AG10803 (cell line): ENCODE data around the gene RWDD4.
A peak's percentile ranks its signal among the peaks of the same experiment; 100 is the strongest.

ENCODE experiments used
- DNase-seq: peaks from one replicate; pipeline ENCODE4 v3.0.0; 2010; ENCODE audit warnings: low read depth
- H3K4me3 ChIP-seq: 2 replicates; pipeline ENCODE4 v1.5.1; 2011; ENCODE audit warnings: mild to moderate bottlenecking, low read length, control low read depth
- TF ChIP-seq, protein P1 (sequence below): conservative IDR thresholded peaks from 2 replicates; pipeline ENCODE4 v1.5.1; 2011; ENCODE audit warnings: mild to moderate bottlenecking, low read length, control low read depth, inconsistent platforms

RWDD4 gene

DNA sequence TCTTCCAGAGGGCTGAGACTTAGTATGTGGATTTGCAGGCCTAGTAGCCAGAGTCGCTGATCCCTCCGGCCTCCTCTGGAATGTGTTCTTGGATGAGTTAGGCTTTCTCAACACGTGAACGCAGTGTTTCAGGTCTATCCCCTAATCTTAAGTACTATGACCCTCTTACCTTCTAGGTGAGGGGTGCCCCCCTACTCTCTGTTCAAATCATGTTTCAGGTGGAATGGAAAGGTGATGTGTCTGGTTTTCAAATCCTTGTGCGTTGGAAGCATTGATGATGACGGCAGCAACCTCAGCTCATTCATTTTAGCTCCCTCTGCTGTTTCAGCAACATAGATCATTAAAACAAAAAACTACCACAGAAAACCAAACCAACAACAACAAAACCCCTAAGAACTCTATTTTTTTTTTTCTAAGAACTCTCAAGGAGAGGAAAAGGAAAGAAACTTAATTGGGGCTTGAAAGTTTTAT, 56.4 kb downstream of the RWDD4 start:
- DNase-seq = peak; percentile 23
- TF ChIP-seq, protein P1, sequence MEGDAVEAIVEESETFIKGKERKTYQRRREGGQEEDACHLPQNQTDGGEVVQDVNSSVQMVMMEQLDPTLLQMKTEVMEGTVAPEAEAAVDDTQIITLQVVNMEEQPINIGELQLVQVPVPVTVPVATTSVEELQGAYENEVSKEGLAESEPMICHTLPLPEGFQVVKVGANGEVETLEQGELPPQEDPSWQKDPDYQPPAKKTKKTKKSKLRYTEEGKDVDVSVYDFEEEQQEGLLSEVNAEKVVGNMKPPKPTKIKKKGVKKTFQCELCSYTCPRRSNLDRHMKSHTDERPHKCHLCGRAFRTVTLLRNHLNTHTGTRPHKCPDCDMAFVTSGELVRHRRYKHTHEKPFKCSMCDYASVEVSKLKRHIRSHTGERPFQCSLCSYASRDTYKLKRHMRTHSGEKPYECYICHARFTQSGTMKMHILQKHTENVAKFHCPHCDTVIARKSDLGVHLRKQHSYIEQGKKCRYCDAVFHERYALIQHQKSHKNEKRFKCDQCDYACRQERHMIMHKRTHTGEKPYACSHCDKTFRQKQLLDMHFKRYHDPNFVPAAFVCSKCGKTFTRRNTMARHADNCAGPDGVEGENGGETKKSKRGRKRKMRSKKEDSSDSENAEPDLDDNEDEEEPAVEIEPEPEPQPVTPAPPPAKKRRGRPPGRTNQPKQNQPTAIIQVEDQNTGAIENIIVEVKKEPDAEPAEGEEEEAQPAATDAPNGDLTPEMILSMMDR = peak; percentile 55

DNA sequence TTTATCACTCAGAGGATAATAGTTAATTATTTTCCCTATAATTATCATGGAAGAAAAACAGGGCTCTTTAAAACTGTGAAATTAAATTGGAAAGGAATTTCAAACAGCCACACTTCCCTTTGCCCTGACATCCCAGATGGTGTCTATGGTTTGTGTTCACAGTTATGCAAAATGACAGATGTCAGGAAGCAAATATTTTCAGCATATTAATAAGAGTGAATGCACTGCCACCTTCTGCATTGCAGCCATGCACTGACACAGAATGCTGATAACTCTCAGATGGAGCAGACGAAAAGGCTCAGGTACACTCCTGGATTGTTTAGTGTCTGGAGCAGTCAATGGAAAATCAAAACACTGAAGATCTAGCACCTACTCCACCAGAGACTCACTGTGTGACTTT, 57.6 kb downstream of the RWDD4 start:
- TF ChIP-seq, protein P1 = no peak
- no peak overlapping the region for H3K4me3 ChIP-seq
- DNase-seq = no peak

More for the DNA sequence above, 56.4 kb downstream of the RWDD4 start:
- H3K4me3 ChIP-seq = no peak overlapping the region

DNA sequence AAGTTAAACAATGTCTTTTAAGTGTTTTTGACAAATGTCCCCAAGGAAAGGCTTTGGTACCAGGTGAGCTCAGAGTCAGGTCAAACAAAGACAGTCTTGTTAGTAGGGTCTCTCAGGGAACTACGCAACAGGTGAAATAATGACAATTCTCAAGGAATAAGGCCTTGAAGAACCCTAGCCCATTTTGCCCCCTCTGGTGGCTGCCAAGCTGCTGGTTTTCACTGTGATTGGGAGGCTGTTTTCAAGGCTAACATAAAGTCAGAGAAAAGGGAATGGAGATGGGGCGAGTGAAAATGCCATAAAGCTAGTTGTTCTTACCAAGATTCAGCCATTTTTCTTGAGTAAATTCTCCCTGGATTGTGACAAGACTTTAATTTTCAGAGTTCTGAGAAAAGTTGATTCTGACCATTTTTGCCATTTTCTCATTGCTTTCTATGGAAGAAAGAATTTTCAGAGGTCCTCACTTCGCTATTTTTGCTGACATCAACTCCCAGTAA, 58.7 kb downstream of the RWDD4 start:
- DNase-seq = no peak
- TF ChIP-seq, protein P1 = peak; percentile 49

DNA sequence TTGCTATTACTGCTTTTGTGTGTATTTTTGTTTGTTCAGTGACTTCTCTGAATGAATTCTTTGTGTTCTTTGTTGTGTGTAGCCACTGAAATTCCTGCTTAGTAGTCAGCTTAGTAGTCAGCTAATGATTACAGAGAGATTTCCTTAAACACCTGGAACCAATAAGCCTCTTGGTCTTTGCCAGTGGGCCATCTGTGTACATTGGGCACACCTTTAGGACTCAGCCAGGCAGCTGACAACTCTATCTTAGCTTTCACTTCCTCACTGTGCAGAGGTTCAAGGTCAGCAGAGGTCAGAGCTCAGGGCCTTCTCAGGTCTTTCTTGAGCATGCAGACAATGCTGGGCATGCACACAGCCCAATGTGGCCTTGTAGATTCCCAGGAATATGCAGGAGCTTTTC, 59.3 kb downstream of the RWDD4 start:
- TF ChIP-seq, protein P1 = no peak
- H3K4me3 ChIP-seq = no peak overlapping the region
- no peak for DNase-seq

More for the DNA sequence above, 58.7 kb downstream of the RWDD4 start:
- no peak overlapping the region for H3K4me3 ChIP-seq

DNA sequence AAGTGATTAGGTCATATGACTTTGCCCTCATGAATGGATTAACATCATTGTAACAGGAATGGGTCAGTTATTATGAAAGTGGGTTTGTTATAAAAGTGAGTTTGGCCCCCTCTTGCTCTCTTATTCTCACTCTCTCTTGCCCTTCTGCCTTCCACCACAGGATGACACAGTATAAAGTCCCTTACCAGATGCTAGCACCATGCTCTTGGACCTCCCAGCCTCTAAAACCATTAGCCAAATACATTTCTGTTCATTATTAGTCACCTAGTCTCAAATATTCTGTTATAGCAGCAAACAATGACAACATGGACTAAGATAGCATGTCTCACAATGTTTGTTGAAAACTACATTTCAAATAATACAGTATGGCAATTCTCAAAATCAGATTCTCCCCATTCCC, 59.7 kb downstream of the RWDD4 start:
- no peak overlapping the region for H3K4me3 ChIP-seq
- DNase-seq = no peak
- TF ChIP-seq, protein P1 = no peak

DNA sequence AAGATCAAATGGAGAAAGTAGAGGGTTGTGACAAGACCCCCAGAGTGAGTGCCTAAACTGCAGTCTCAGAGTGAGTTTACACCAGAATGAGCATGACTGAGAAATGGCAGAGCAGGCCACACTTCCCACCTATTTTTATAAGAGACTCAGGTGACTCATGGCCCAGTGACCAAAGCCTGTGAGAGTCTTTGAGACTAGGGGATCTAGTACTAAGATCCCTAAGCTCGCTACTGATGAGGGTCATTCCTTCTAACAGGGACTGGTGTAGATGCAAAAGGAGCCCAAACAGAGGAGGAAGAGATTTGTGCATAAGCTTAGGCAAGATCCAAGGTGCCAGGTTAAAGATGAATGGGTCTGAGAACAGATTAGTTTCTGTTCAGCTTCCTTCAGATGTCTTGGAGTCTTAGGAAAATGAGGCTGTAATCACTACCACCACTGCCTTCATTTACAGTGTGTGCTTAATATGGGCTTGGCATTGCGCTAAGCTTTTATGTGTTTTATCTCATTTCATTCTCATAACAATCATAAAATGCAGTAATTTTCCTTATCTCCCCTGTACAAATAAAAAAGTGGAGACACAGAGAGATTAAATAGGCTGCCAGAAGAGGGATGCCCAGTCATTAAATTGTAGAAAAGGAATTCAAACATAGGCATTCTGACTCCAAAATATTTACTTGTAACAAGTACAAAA, 62.8 kb downstream of the RWDD4 start:
- H3K4me3 ChIP-seq = no peak overlapping the region
- no peak for DNase-seq
- TF ChIP-seq, protein P1 = no peak

DNA sequence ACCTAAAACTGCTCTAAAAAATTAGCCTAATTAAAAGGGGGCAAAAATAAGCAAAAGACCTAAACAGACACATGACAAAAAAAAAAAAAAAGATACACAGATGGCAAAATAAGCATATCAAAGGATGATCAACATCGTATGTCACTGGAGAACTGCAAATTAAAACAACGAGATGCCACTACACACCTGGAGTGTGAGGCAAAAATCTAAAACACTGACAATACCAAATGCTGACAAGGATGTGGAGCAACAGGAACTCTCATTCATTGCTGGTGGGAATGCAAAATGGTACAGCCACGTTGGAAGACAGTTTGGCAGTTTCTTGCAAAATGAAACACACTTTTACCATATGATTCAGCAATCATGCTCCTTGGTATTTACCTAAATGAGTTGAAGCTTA, 64.2 kb downstream of the RWDD4 start:
- no peak for DNase-seq
- TF ChIP-seq, protein P1 = no peak

More for the DNA sequence above, 64.2 kb downstream of the RWDD4 start:
- no peak overlapping the region for H3K4me3 ChIP-seq
